Mesothelial cell of epicardium (in vitro differentiated cells): ENCODE results near the gene LAMTOR3. TPM values are rescaled to one million over a fixed set of nuclear protein-coding genes. Genes with fewer than 3 reads are reported as not detected.

Experiments used
- DNase-seq, 2 experiments: peaks; one replicate each; pipeline ENCODE4 v3.0.0; 2021; ENCODE audit warnings: low spot score in 2 of 2; ENCODE audit not compliant: unreplicated experiment in 2 of 2
- H3K27ac Mint-ChIP-seq: 2 replicates; pipeline ENCODE4 v1.8.0; 2021; ENCODE audit warnings: mixed read lengths
- H3K27me3 Mint-ChIP-seq: 2 replicates; pipeline ENCODE4 v1.8.0; 2021; ENCODE audit warnings: low read depth, mixed read lengths
- H3K36me3 Mint-ChIP-seq: 2 replicates; pipeline ENCODE4 v1.8.0; 2021; ENCODE audit warnings: mixed read lengths
- H3K4me1 Mint-ChIP-seq: 2 replicates; pipeline ENCODE4 v1.8.0; 2021; ENCODE audit warnings: mixed read lengths
- H3K4me3 Mint-ChIP-seq: 2 replicates; pipeline ENCODE4 v1.8.0; 2021; ENCODE audit warnings: mild to moderate bottlenecking, moderate library complexity, mixed read lengths
- H3K9me3 Mint-ChIP-seq: 2 replicates; pipeline ENCODE4 v1.8.0; 2021; ENCODE audit warnings: mixed read lengths
- total RNA-seq: library from RNA; stranded (reverse); gene quantifications from 3 replicates; pipeline ENCODE4 v1.2.1, GENCODE V29; 2021
- TF ChIP-seq, protein P1 (sequence below): fragments of 200-600 bp; sonication (generic); IDR thresholded peaks from one replicate; pipeline ENCODE4 v1.5.0; 2021; ENCODE audit warnings: antibody characterized with exemption; ENCODE audit not compliant: unreplicated experiment

The LAMTOR3 gene
- total RNA-seq, 1 donor from 2014 or later = 42.4 TPM

DNA sequence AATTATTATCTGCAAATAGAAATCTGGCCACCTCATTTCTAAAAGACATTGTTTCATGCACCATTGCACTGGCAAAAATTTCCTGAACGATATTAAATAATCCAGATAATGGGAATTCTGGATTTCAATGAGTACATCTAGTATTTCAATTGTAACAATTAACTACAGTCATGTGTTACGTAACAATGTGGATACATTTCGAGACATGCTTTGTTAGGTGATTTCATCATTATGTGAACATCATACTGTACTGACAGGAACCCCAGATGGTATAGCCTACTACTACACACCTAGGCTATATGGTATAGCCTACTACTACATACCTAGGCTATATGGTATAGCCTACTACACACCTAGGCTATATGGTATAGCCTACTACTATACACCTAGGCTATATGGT, 14.8 kb downstream of the LAMTOR3 start:
- TF ChIP-seq, protein P1, sequence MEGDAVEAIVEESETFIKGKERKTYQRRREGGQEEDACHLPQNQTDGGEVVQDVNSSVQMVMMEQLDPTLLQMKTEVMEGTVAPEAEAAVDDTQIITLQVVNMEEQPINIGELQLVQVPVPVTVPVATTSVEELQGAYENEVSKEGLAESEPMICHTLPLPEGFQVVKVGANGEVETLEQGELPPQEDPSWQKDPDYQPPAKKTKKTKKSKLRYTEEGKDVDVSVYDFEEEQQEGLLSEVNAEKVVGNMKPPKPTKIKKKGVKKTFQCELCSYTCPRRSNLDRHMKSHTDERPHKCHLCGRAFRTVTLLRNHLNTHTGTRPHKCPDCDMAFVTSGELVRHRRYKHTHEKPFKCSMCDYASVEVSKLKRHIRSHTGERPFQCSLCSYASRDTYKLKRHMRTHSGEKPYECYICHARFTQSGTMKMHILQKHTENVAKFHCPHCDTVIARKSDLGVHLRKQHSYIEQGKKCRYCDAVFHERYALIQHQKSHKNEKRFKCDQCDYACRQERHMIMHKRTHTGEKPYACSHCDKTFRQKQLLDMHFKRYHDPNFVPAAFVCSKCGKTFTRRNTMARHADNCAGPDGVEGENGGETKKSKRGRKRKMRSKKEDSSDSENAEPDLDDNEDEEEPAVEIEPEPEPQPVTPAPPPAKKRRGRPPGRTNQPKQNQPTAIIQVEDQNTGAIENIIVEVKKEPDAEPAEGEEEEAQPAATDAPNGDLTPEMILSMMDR = no peak
- no peak overlapping the region for H3K27ac Mint-ChIP-seq
- DNase-seq = no peak
- peaks cover 13% of the 10 kb centered on the region for H3K4me1 Mint-ChIP-seq
- peaks cover 18% of the 10 kb centered on the region for H3K36me3 Mint-ChIP-seq
- no peaks in the 10 kb centered on the region for H3K27me3 Mint-ChIP-seq
- no peak overlapping the region for H3K4me3 Mint-ChIP-seq
- no peaks in the 10 kb centered on the region for H3K9me3 Mint-ChIP-seq

DNA sequence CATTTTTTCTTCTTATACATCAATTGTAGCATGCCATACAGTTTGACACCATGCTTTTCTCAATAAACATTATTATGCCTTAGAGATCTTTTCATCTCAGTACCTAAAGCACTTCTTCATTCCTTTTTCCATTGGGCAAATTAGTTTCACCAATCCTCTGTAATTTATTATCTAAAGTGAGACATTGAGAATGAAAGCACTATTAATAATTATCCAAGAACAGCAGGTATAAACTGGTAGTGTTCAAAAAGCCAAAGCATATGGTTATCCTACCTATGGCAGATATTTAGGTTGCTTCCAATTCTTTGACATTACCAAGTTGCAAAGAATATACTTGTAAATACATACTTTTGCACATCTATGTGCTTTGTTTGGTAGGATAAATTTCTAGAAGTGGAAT, 15.6 kb downstream of the LAMTOR3 start:
- Mint-ChIP-seq H3K4me1 (peaks cover 13% of the 10 kb centered on the region), H3K27me3 (no peaks in the 10 kb centered on the region), H3K9me3 (no peaks in the 10 kb centered on the region), H3K36me3 (peaks cover 18% of the 10 kb centered on the region), H3K27ac (no peak overlapping the region), H3K4me3 (no peak overlapping the region)
- no peak for DNase-seq
- TF ChIP-seq, protein P1 = no peak

DNA sequence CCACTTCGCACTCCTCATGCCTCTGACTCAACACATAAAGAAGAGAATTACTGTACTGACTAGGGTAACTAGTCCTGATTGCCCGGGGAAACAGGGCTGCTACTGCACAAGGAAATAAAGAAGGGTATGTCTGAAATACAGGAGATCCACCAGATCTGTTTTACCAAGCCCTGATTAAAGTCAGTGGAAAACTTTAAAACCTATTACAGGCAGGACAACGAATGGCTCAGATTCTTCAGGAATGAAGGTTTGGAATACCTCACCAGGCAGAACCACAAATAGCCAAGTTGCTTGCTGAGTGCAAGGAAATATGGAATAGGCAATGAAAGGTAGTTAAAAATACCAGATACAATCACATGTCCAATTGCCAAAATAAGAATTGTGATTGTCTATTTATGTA, 17.3 kb downstream of the LAMTOR3 start:
- H3K27ac Mint-ChIP-seq = no peak overlapping the region
- TF ChIP-seq, protein P1 = no peak
- no peak overlapping the region for H3K4me3 Mint-ChIP-seq
- H3K36me3 Mint-ChIP-seq = peaks cover 18% of the 10 kb centered on the region
- peaks cover 13% of the 10 kb centered on the region for H3K4me1 Mint-ChIP-seq
- H3K27me3 Mint-ChIP-seq = no peaks in the 10 kb centered on the region
- DNase-seq = no peak
- no peaks in the 10 kb centered on the region for H3K9me3 Mint-ChIP-seq

DNA sequence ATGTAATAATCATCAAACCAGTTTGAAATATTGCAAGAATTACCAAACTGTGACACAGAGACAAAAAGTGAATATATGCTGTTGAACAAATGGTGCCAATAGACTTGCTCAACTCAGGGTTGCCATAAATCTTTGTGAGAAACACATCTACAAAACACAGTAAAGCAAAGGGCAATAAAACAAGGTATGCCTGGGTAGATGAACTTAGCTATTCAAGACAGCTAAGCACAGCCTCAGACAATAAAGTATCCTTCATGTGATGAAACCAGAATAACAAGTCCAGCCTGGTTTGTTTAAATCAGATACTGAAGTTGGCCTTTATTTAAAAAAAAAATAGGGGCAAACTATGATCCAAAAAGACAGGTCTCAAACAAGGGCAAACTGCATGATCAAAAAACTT, 19.2 kb downstream of the LAMTOR3 start:
- DNase-seq = no peak
- TF ChIP-seq, protein P1 = no peak
- peak overlapping the region; percentile 80 for H3K27ac Mint-ChIP-seq
- no peaks in the 10 kb centered on the region for H3K9me3 Mint-ChIP-seq
- H3K4me1 Mint-ChIP-seq = peaks cover 13% of the 10 kb centered on the region
- H3K36me3 Mint-ChIP-seq = peaks cover 7% of the 10 kb centered on the region
- H3K4me3 Mint-ChIP-seq = no peak overlapping the region
- H3K27me3 Mint-ChIP-seq = no peaks in the 10 kb centered on the region

DNA sequence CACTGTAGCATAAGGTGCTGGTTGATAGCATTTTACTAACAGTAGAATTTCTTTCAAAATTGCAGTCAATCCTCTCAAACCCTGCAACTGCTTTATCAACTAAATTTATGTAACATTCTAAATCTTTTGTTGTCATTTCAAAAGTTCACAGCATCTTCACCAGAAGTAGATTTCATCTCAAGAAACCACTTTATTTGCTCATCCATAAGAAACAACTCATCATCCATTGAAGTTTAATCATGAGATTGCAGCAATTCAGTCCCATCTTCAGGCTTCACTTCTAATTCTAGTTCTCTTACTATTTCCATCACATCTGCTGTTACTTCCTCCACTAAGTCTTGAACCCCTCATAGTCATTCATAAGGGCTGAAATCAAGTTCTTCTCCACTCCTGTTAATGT, 21.7 kb downstream of the LAMTOR3 start:
- H3K4me3 Mint-ChIP-seq = no peak overlapping the region
- no peaks in the 10 kb centered on the region for H3K36me3 Mint-ChIP-seq
- no peaks in the 10 kb centered on the region for H3K9me3 Mint-ChIP-seq
- no peak overlapping the region for H3K27ac Mint-ChIP-seq
- TF ChIP-seq, protein P1 = no peak
- DNase-seq = no peak
- peaks cover 21% of the 10 kb centered on the region for H3K4me1 Mint-ChIP-seq
- no peaks in the 10 kb centered on the region for H3K27me3 Mint-ChIP-seq

DNA sequence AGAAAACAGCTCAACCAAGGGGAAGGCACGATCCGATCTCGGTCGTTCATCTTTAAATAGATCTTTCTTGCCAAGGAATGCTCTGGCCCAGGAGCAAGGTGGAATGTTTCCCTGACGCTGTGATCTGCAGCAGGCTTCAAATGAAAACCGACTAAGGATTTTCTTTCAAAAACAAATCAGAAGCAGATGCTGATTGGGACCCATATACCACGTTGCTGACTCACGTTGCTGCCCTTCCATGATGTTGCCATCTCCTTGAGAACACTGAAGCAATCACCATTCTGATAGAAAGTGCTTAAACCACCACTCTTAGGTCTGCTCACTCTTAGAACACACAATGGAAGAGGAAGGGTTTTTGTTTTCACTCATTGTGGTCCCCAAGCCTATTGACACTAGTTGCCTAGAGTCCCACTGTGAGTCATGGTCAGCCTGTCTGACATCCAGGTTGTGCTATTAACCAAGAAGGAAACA, 26.1 kb downstream of the LAMTOR3 start:
- Mint-ChIP-seq H3K4me1 (peaks cover 14% of the 10 kb centered on the region), H3K36me3 (no peaks in the 10 kb centered on the region), H3K27ac (peak overlapping the region; percentile 13), H3K27me3 (no peaks in the 10 kb centered on the region), H3K9me3 (no peaks in the 10 kb centered on the region), H3K4me3 (no peak overlapping the region)
- peak in 1 of 2 experiments; percentile 42 for DNase-seq
- TF ChIP-seq, protein P1 = no peak
